Choroid plexus epithelial cell (primary cell): ENCODE data around the gene CCDC85C.

Experiments
- DNase-seq: peaks from one replicate; pipeline ENCODE4 v3.0.0-alpha.2; 2010; ENCODE audit warnings: low read depth
- H3K4me3 ChIP-seq: 2 replicates; pipeline ENCODE4 v1.5.1; 2011; ENCODE audit warnings: low read depth, mild to moderate bottlenecking, control low read depth, low read length, moderate library complexity
- TF ChIP-seq, protein P1 (sequence below): conservative IDR thresholded peaks from 2 replicates; pipeline ENCODE4 v1.5.1; 2011; ENCODE audit warnings: low read depth, mild to moderate bottlenecking, control low read depth, inconsistent platforms, low read length, moderate library complexity

The CCDC85C gene

DNA sequence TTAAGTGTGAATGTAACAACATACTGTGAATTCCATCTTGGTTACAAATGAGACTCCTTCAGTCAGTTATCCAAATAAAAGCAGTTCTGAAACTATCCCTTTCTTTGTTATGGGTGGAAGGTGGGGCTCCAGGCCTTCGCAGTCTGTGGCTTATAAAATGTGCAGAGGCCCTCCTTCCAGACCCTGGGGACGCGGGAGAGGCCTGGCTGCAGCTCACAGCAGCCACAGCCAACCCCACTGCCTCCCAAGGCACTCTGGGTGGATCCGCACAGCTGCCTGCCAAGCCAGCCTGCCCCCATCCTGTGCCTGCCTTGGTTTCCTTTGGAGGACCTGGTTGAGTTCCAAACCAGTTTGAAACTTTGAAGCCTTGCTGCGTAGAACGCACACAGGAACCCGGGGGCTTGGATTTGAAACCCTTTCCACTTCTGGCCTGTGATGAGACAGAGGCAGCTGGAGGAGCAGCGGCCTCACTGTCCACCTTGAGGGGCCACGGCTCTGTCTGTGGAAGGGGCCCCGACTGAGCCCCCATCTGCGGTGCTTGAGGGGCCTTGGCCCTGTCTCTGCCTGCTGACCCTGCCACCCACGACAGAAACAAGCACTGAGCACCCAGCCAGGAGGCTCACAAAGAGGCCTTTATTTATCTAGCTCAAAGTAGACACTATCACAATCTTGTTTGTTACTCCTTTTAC lies 92.4 kb downstream of the CCDC85C start:
- no peak overlapping the region for H3K4me3 ChIP-seq

DNA sequence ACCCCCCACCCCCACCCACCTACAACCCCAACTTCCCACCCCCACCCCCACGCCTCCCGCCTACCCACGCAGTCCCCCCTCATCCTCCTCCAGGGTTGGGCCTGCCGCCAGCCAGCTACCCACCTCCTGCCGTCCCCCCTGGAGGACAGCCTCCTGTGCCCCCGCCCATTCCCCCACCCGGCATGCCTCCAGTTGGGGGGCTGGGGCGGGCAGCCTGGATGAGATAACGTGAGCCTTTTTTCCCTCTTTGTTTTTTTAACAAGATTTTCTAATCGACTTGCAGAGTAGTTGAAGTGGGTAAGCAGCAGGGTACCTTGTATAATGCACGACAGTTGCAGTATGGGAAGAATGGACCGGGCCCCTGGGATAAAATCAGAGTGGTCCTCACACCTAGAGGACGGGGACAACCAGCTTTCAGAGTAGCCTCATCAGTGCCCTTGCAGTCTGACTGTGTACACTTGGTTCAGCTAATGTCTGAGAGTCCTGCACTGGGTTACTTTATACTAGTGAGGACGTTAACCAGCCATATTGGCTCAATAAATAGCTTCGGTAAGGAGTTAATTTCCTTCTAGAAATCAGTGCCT lies 93.4 kb downstream of the CCDC85C start:
- TF ChIP-seq, protein P1, sequence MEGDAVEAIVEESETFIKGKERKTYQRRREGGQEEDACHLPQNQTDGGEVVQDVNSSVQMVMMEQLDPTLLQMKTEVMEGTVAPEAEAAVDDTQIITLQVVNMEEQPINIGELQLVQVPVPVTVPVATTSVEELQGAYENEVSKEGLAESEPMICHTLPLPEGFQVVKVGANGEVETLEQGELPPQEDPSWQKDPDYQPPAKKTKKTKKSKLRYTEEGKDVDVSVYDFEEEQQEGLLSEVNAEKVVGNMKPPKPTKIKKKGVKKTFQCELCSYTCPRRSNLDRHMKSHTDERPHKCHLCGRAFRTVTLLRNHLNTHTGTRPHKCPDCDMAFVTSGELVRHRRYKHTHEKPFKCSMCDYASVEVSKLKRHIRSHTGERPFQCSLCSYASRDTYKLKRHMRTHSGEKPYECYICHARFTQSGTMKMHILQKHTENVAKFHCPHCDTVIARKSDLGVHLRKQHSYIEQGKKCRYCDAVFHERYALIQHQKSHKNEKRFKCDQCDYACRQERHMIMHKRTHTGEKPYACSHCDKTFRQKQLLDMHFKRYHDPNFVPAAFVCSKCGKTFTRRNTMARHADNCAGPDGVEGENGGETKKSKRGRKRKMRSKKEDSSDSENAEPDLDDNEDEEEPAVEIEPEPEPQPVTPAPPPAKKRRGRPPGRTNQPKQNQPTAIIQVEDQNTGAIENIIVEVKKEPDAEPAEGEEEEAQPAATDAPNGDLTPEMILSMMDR = no peak
- H3K4me3 ChIP-seq = no peak overlapping the region
- no peak for DNase-seq

More for the DNA sequence above, 92.4 kb downstream of the CCDC85C start:
- TF ChIP-seq, protein P1 = no peak
- peak; percentile 30 for DNase-seq

DNA sequence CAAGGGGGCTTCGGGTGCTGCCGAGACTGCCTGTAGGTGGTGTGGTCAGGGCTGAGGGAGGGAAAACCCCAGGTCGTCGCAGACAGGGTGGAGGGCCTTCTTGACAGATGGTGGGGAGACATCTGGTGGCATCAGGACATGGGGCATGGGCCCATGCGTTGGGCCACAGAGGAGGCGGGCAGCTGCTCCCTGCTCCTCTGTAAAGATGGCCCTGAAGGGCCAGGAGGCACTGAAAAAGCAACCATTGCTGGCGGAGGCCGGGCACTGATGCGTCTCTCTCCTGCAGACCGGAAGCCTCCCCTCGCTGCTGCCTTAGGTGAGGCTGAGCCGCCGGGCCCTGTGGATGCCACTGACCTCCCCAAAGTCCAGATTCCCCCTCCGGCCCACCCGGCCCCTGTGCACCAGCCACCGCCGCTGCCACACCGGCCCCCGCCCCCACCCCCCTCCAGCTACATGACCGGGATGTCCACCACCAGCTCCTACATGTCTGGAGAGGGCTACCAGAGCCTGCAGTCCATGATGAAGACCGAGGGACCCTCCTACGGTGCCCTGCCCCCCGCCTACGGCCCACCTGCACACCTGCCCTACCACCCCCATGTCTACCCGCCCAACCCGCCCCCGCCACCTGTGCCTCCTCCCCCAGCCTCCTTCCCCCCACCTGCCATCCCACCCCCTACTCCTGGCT lies 94.0 kb downstream of the CCDC85C start:
- TF ChIP-seq, protein P1 = no peak
- no peak overlapping the region for H3K4me3 ChIP-seq
- no peak for DNase-seq

DNA sequence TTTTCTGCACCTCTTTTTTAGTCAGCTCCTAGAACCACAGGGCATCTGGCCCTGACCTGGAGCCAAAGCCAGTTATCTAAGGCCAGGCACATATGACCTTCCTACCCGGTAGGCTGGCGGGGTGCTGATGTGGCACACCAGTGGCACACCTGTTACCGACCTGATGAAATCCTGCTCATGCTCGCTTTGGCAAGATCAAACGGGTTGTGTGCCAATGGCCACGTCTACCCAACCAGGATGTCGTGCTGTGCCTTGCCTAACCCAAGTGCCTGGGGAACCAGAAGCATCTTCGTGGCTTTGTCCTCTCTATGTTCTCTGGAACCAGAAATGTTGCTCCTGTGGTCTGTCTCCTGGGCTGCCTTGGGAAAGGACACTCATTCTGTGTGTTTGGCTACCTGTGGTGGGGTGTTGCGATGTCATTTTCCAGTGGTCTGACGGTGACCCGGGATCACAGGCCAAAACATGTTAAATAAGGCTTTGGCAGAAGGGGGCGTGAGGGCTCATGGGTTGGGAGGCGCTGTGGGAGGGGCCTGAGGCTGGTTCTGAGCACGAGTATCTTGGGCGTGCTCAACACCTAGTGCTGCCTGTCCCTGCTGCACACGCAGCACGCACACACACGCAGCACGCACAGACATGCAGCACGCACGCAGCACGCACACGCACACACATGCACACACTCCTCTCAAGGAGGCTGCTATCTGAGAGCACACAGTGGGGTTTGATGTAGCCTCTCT lies 94.9 kb downstream of the CCDC85C start:
- no peak overlapping the region for H3K4me3 ChIP-seq
- TF ChIP-seq, protein P1 = no peak
- no peak for DNase-seq

DNA sequence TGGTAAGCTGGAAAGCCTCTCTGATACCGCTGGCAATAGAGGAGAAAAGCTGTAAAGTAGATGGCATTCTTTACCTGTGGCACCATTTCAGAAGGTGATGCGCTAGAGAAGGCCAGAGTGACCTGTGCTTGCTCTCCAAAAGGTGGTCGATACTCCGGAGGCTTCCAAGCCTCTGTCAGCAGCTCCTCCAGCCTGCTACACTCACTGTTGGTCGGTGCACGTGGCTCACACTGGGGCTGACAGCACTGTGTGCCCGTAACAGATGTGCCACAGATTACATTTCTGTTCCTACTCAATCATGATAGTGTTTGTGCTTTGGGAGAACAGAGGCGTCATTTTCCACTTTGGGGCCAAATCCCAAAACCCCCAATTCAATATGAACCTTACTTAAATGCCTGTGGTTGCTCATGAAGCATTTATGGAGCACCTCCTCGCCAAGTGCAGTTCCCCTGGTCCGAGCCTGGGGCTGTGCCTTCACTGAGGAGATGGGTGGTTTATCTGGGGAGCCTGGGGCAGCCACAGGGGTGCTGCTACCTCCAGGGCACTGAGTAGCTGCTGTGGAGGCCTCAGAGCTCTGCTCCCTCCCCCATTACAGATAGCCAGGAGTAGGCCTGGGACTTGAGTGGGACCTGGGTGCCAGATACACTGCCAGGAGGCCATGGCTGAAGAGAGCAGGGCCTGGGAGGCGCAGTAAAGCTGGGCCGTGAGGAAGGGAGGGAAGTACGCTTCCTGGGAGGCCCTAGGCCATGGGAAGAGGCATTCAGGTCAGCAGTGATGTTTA lies 96.0 kb downstream of the CCDC85C start:
- DNase-seq = no peak
- no peak overlapping the region for H3K4me3 ChIP-seq
- TF ChIP-seq, protein P1 = no peak

DNA sequence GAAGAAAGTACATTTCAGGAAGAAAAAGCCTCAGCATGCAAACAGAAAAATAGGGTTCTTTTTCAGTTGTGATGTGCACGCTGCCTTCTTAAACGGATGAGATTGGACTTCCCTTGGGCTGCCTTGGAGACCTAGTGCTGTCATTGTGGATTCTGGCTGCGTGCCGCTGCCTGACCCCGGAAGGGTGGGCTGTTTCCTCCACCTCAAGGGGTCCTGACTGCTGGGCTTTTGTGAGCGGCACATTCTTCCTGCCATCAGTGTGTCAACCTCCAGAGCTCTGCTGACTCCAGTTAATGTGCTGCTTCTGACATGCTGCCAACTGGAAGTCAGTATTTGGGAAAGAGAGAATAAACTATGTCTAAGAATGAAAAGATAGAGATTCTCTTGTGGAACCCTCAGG lies 97.7 kb downstream of the CCDC85C start:
- TF ChIP-seq, protein P1 = no peak
- DNase-seq = no peak
- no peak overlapping the region for H3K4me3 ChIP-seq
